Left lobe of liver (tissue), 2 donors: ENCODE results near the gene DPYD. TPM values are rescaled to one million over a fixed set of nuclear protein-coding genes. Genes with fewer than 3 reads are reported as not detected.
A peak's percentile ranks its signal among the peaks of the same experiment; 100 is the strongest.

Experiments used
- ATAC-seq: fragments of 200-7000 bp; cut with Tn5 transposase; one replicate; pipeline ENCODE4 v1.9.1; 2020; ENCODE audit warnings: mild to moderate bottlenecking, moderate library complexity
- DNase-seq: peaks from one replicate; pipeline ENCODE4 v3.0.0-alpha.2; 2020; ENCODE audit warnings: low spot score
- total RNA-seq: library from RNA; stranded (reverse); gene quantifications from one replicate; pipeline ENCODE4 v1.2.1, GENCODE V29; 2021
- donor health status: DM: no; HTN: no; CAD: no; lungs with moderate emphysema.
- donor health status: DM: no; HTN: yes; CAD: no.

Gene DPYD
- total RNA-seq, 1 donor from 2014 or later = 43.3 TPM

- ATAC-seq (no peak), DNase-seq (no peak)
Observed at GRCh38 chr1:97907886-97908285, 12.9 kb downstream of the DPYD start.

- ATAC-seq (no peak), DNase-seq (no peak)
Observed at GRCh38 chr1:97906567-97907241, 14.1 kb downstream of the DPYD start.

- peak; percentile 26 for ATAC-seq
- no peak for DNase-seq
Observed at GRCh38 chr1:97905141-97905940, 15.5 kb downstream of the DPYD start.

GRCh38 chr1:97904534-97904933, 16.3 kb downstream of the DPYD start:
- ATAC-seq = peak; percentile 23
- DNase-seq = no peak

GRCh38 chr1:97903626-97904025, 17.2 kb downstream of the DPYD start:
- ATAC-seq = no peak
- no peak for DNase-seq

- no peak for DNase-seq
- ATAC-seq = no peak
Observed at GRCh38 chr1:97902067-97902466, 18.8 kb downstream of the DPYD start.

- DNase-seq (no peak), ATAC-seq (peak; percentile 33)
Observed at GRCh38 chr1:97901017-97901658, 19.7 kb downstream of the DPYD start.

- ATAC-seq (no peak), DNase-seq (no peak)
Observed at GRCh38 chr1:97898948-97899347, 21.9 kb downstream of the DPYD start.

GRCh38 chr1:97895278-97895677, 25.6 kb downstream of the DPYD start:
- no peak for DNase-seq
- no peak for ATAC-seq

- no peak for ATAC-seq
- DNase-seq = no peak
Observed at GRCh38 chr1:97893844-97894243, 27.0 kb downstream of the DPYD start.

GRCh38 chr1:97886199-97886598, 34.6 kb downstream of the DPYD start:
- peak; percentile 90 for ATAC-seq
- no peak for DNase-seq

GRCh38 chr1:97883823-97884222, 37.0 kb downstream of the DPYD start:
- ATAC-seq = no peak
- no peak for DNase-seq

GRCh38 chr1:97877307-97877706, 43.5 kb downstream of the DPYD start:
- no peak for ATAC-seq
- DNase-seq = no peak

GRCh38 chr1:97875996-97876395, 44.8 kb downstream of the DPYD start:
- ATAC-seq (no peak), DNase-seq (no peak)

- ATAC-seq = no peak
- DNase-seq = no peak
Observed at GRCh38 chr1:97870589-97870988, 50.2 kb downstream of the DPYD start.

GRCh38 chr1:97869441-97869840, 51.4 kb downstream of the DPYD start:
- DNase-seq (no peak), ATAC-seq (no peak)

- ATAC-seq (no peak), DNase-seq (no peak)
Observed at GRCh38 chr1:97867127-97867526, 53.7 kb downstream of the DPYD start.

GRCh38 chr1:97864615-97865014, 56.2 kb downstream of the DPYD start:
- ATAC-seq (no peak), DNase-seq (no peak)

- DNase-seq = no peak
- no peak for ATAC-seq
Observed at GRCh38 chr1:97853221-97853620, 67.6 kb downstream of the DPYD start.

GRCh38 chr1:97849345-97850340, 71.2 kb downstream of the DPYD start:
- ATAC-seq (no peak), DNase-seq (no peak)

GRCh38 chr1:97845805-97846204, 75.0 kb downstream of the DPYD start:
- ATAC-seq = no peak
- DNase-seq = no peak
